ENCODE data around the gene KCTD13. TPM values are rescaled to one million over a fixed set of nuclear protein-coding genes. Genes with fewer than 3 reads are reported as not detected.

KCTD13 gene
- total RNA-seq, 1 donor from 2014 or later = 15.7 TPM

Other genes starting within 250 kb of the KCTD13 start
- 3.4 TPM for gene QPRT, start 247.0 kb downstream of the KCTD13 start, total RNA-seq
- gene C16orf54, start 180.2 kb downstream of the KCTD13 start, total RNA-seq = 5.2 TPM
- gene ZG16, start 148.0 kb downstream of the KCTD13 start, total RNA-seq = not detected
- gene KIF22, start 135.5 kb downstream of the KCTD13 start, total RNA-seq = 4.8 TPM
- gene MAZ, start 119.7 kb downstream of the KCTD13 start, total RNA-seq = 135 TPM
- gene PRRT2, start 114.0 kb downstream of the KCTD13 start, total RNA-seq = 1.5 TPM
- 11.1 TPM for gene PAGR1, start 110.1 kb downstream of the KCTD13 start, total RNA-seq
- 150 TPM for gene MVP, start 105.8 kb downstream of the KCTD13 start, total RNA-seq
- gene CDIPT, start 63.0 kb downstream of the KCTD13 start, total RNA-seq = 117 TPM
- gene SEZ6L2, start 26.7 kb downstream of the KCTD13 start, total RNA-seq = 1.1 TPM
- 0.67 TPM for gene ASPHD1, start 25.7 kb downstream of the KCTD13 start, total RNA-seq
- 95.8 TPM for gene TMEM219, start 35.9 kb upstream of the KCTD13 start, total RNA-seq
- gene TAOK2, start 47.6 kb upstream of the KCTD13 start, total RNA-seq = 49.8 TPM
- 11.0 TPM for gene HIRIP3, start 69.4 kb upstream of the KCTD13 start, total RNA-seq
- 45.4 TPM for gene INO80E, start 70.0 kb upstream of the KCTD13 start, total RNA-seq
- 0.42 TPM for gene DOC2A, start 84.8 kb upstream of the KCTD13 start, total RNA-seq
- not detected for gene C16orf92, start 97.0 kb upstream of the KCTD13 start, total RNA-seq
- not detected for gene TLCD3B, start 105.0 kb upstream of the KCTD13 start, total RNA-seq
- gene ALDOA, start 139.5 kb upstream of the KCTD13 start, total RNA-seq = 1,236 TPM
- gene PPP4C, start 149.8 kb upstream of the KCTD13 start, total RNA-seq = 81.1 TPM
- gene TBX6, start 165.7 kb upstream of the KCTD13 start, total RNA-seq = 0.67 TPM
- 49.3 TPM for gene YPEL3, start 170.0 kb upstream of the KCTD13 start, total RNA-seq
- 4.3 TPM for gene GDPD3, start 187.3 kb upstream of the KCTD13 start, total RNA-seq
- gene MAPK3, start 197.0 kb upstream of the KCTD13 start, total RNA-seq = 135 TPM

Data from mesenteric fat pad (tissue), 1 donor.